NCI-H146 treated with DMSO at 0.1 percent for 48 hours (cell line): ENCODE measurements around the gene GMPPB.
"Not testable (repeated sequence)": the region's sequence is repeated elsewhere in the genome, so short reads cannot be mapped to it uniquely, and the experiment has no call there.

Experiments used
- DNase-seq: peaks from one replicate; lab custom pipeline; 2025; ENCODE audit not compliant: unreplicated experiment; lab: John Stamatoyannopoulos, UW

GMPPB gene

DNA sequence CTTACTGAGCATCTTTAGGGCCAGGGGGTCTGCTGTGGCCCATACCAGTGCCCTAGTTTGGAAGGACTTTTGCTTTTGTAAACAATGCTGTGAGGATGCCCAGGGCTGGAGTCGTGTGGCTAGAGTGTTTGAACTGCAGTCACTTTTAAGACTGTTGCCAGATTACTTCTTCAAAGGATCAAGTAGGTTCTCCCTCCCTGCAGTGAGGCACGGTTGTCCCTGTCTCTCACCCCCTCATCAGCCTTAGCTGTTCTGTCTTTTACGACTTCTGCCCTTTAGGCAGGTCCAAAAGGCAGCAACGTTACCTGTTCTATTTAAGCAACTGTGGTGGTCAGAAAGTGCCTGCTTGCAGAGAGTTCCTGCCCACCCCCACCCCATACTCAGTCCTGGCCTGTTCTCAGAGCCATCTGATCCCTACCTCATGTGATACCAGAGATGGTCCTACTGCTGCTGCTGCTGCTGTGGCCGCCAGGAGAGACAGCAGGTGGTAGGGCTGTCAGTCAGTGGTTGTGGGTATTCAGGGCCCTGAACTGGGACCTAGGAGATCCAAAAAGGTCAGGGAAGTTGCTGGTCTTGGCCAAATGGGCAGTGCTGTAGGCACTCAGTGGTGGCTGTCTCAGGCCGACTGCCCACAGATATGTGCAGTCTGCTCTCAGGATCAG, 29.2 kb downstream of the GMPPB start:
- DNase-seq = not testable (repeated sequence)

GRCh38 chr3:49691481-49691880, 32.3 kb downstream of the GMPPB start:
- DNase-seq = not testable (repeated sequence)

GRCh38 chr3:49690856-49691255, 32.9 kb downstream of the GMPPB start:
- not testable (repeated sequence) for DNase-seq

- DNase-seq = not testable (repeated sequence)
Measured at GRCh38 chr3:49689908-49690624, 33.7 kb downstream of the GMPPB start.

DNA sequence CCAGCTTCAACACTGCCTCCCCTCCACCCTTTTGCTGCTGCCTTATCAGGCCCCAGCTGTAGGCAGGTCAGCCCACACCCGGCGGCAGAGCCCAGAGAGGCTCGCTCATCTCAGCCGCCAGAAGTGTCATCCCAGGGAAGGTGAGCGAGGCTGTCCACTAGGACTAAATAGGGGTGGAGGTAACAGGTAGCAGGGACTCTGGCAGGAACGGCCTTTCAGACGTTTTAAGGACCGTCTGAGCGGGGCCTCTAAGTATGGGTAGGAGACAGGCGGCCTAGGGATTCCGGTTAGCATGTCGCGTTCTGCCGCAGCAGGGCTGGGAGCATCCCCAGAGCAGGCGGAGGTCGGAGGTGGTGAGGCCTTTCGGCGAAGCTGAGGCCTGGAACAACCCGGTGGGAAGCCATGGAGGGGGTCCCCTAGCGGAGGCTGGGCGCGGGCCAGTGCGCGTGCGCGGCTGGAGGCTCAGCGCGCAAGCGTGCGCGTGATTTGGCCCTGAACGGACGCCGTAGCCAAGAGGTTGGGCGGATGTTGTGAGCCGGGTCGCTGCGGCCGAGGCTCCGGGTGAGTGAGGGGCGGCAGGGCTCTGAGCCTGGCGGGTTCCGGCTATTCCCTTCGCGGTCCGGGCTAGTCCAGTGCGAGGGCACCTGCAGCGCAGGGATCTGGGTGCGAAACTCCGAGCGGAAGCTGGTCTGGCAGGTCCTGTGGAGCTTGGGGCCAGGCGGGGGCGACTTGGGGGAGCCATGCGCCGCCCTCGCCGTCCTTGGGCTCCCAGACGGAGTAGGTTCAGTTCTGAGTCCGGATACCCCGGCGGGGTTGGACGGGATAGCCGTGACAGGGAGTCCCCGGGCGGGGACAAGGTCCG, 34.5 kb downstream of the GMPPB start, which contains the start of the genes MST1 and RNF123:
MST1 (minus strand) TSS at position 429 of the 862 bp plus-strand sequence. CDS start 783 bp downstream, outside the sequence.
RNF123 (plus strand) TSS at position 512 of the 862 bp plus-strand sequence. CDS start 1,609 bp downstream, outside the sequence.
- no peak for DNase-seq

- DNase-seq = not testable (repeated sequence)
Measured at GRCh38 chr3:49688338-49689045, 35.3 kb downstream of the GMPPB start.

GRCh38 chr3:49687424-49687795, 36.3 kb downstream of the GMPPB start:
- not testable (repeated sequence) for DNase-seq

DNA sequence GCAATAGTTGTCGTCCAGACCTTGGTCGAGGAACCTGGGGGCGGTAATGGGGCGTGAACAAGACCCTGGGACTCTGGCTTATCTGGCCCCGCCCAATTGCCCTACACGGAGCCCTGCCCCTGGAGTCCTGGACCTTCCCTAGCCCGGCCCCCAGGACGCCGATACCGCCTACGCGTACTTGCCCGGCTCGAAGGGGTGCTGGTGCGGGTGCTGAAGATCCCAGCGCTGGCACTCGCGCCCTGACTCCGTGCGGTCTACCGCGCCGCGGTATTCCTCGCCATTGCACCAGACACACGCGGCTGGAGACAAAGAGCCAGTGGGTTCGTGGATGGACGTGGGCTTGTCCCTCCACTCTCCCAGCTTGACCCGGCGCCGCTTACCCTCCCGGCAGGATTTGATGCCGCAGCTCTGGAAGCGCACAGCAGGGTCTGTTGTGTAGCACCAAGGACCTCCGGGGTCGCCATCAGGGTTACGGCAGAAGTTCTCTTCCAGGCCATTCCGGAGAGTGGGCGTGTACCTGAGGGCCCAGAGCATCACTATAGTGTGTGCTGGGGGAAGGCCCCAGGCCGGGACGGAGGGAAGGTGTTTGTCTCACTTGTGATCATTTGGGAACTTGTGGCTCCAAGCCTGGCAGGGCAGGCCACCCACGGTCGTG, 36.9 kb downstream of the GMPPB start:
- not testable (repeated sequence) for DNase-seq

DNA sequence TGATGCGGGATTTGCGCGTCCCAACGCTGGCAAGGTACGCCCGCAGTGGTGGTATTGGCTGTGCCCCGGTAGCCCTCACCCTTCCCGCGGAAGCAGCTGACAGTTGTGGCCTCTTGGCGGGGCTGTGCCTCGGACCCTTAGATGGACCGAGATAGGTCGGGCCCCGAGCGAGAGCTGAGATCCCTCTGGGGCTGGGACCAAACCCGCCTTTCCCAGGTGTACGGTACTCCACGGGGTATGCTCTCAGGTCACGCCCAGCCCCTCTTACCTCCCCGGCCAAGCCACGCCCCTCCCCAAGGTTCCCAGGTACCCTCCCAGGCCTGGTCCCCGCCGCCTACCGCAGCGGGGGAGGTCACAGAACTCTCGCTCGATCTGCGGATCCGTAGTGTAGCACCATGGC, 37.4 kb downstream of the GMPPB start:
- not testable (repeated sequence) for DNase-seq

GRCh38 chr3:49685846-49686245, 37.9 kb downstream of the GMPPB start:
- not testable (repeated sequence) for DNase-seq

- DNase-seq = not testable (repeated sequence)
Measured at GRCh38 chr3:49685103-49685502, 38.6 kb downstream of the GMPPB start.

DNA sequence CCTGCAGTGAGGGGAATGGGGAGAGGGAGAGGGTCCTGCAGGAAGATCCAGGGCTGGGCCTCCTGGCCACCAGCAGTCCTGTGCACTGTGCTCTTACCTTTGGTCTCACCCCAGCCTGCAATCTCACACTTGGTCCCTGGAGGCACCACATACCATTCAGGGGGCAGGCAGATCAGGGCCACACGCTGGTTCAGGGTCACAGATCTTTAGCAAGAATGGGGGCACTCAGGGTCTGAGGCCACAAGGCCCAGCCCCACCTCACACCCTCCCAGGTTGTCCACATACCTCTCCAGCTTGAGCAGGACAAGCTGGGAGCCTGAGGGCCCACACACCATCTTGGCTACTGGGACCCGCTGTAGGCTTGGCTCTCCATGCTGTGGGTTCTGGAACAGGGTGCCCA, 39.3 kb downstream of the GMPPB start:
- DNase-seq = not testable (repeated sequence)

GRCh38 chr3:49683162-49683561, 40.6 kb downstream of the GMPPB start:
- DNase-seq = no peak

GRCh38 chr3:49681543-49681942, 42.2 kb downstream of the GMPPB start:
- no peak for DNase-seq

DNA sequence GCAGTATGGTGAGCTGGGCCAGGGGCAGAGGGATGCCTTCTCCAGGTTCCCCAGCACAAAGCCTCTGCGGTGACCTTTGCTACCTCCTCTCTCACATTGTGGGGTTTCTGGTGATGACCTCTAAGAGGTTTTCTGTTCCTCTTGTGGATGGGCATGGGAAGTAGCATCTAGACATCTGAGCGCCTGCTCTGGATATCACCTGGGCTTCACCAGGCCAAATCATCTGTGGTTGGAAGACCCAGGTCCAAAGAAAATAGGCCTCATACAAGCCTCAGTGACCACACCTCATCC, 42.6 kb downstream of the GMPPB start:
- DNase-seq = no peak

GRCh38 chr3:49680493-49681231, 43.1 kb downstream of the GMPPB start:
- DNase-seq = no peak

- no peak for DNase-seq
Measured at GRCh38 chr3:49675912-49676311, 47.8 kb downstream of the GMPPB start.

- no peak for DNase-seq
Measured at GRCh38 chr3:49674497-49674983, 49.2 kb downstream of the GMPPB start.

DNA sequence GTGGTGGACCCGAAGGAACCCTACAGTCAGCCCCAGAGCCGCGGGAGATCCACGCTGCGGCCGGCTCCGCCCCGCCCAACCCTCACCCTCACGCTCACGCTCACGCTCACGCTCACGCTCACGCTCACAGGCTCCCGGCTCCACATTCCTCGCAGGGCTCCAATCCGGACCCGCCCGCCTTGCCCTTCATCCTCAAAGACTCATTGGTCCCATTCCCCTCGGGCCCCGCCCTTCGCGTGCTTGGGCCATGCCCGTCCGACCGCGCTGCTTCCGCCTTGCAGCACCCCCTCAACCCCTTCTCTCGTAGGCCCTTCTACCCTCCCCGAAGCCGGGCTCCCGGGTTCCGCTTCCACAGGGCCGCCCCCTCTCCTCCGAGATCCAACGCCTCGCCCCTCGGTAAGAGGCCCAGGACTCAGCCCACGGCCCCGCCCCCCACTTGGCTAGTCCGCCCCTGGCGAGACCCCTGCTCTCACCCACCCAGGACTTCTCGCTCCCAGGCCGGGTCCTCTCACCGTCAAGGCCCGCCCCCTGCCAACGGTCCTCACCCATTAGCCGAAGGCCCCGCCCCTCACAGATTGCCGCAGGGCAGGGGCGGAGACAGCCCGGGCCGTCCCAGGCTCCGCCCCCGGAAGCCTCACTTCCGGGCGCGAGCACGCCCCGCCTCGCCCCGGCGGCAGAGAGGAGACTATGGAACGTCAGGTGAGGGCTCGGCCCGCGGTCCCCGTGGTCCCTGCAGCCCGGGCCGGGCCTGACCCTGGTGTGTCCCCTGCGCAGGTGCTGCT, 49.8 kb downstream of the GMPPB start, which contains the start of gene APEH:
APEH (plus strand) TSS at position 637 of the 782 bp plus-strand sequence; CDS start at position 688, 51 bp downstream.
- DNase-seq = no peak
